ENCODE results near the gene A2ML1. TPM values are rescaled to one million over a fixed set of nuclear protein-coding genes. Genes with fewer than 3 reads are reported as not detected.

A2ML1 gene
- total and polyA plus RNA-seq, 7 donors, result 0.06 to 0.60 TPM; not detected in 5

GRCh38 chr12:8860165-8860961, 37.9 kb downstream of the A2ML1 start:
- no peaks in the 10 kb centered on the region for H3K36me3 ChIP-seq
- H3K27me3 ChIP-seq, result no peaks in the 10 kb centered on the region
- intact Hi-C loops (cut with DNase I), result loop anchor here (5.0 kb wide), 1 partner anchor 178 kb away; no protein-coding TSS in a partner anchor
- TF ChIP-seq, protein P1, sequence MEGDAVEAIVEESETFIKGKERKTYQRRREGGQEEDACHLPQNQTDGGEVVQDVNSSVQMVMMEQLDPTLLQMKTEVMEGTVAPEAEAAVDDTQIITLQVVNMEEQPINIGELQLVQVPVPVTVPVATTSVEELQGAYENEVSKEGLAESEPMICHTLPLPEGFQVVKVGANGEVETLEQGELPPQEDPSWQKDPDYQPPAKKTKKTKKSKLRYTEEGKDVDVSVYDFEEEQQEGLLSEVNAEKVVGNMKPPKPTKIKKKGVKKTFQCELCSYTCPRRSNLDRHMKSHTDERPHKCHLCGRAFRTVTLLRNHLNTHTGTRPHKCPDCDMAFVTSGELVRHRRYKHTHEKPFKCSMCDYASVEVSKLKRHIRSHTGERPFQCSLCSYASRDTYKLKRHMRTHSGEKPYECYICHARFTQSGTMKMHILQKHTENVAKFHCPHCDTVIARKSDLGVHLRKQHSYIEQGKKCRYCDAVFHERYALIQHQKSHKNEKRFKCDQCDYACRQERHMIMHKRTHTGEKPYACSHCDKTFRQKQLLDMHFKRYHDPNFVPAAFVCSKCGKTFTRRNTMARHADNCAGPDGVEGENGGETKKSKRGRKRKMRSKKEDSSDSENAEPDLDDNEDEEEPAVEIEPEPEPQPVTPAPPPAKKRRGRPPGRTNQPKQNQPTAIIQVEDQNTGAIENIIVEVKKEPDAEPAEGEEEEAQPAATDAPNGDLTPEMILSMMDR (IDR thresholded peaks at IDR 0.05), result peak in 3 of 4 experiments; percentile 33 to 61 (median 43)
- no peak for TF ChIP-seq POLR2A (IDR thresholded peaks at IDR 0.05)
- H3K27ac ChIP-seq, result no peak overlapping the region
- no peak overlapping the region for H3K4me3 ChIP-seq
- no peak for DNase-seq
- no peaks in the 10 kb centered on the region for H3K4me1 ChIP-seq
- WGBS, 2 donors, result 75 to 84% methylated on average over 10 of the region's 10 CpGs
- no peaks in the 10 kb centered on the region for H3K9me3 ChIP-seq

GRCh38 chr12:8866429-8866828, 44.0 kb downstream of the A2ML1 start:
- H3K4me3 ChIP-seq, result no peak overlapping the region
- no peak overlapping the region for H3K27ac ChIP-seq
- 57 to 72% methylated on average over 2 of the region's 2 CpGs for WGBS, 2 donors
- H3K36me3 ChIP-seq, result no peaks in the 10 kb centered on the region
- intact Hi-C loops (cut with DNase I), result no loop called here
- no peaks in the 10 kb centered on the region for H3K9me3 ChIP-seq
- DNase-seq, result no peak
- H3K4me1 ChIP-seq, result no peaks in the 10 kb centered on the region
- H3K27me3 ChIP-seq, result no peaks in the 10 kb centered on the region
- TF ChIP-seq, protein P1 (IDR thresholded peaks at IDR 0.05), result no peak
- TF ChIP-seq POLR2AphosphoS5 (IDR thresholded peaks at IDR 0.05), result no peak

DNA sequence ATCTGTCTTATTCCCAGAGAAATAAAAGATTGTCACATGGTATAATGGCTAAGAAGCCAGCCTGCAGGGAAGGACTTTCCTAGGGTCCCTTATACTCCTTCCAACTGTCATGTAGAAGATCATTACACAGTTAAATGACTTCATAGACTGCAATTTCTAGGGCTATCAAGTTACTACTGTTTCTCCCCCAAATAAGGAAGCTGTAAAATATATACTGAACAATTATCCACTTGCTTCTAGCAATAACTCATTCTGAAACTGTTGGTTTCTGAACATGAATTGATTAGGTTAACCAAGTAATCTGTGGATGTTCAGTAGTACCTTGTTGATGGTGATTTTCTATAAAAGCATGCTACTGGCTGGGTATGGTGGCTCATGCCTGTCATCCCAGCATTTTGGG, 44.6 kb downstream of the A2ML1 start:
- TF ChIP-seq POLR2A (IDR thresholded peaks at IDR 0.05) (no peak), POLR2AphosphoS5 (IDR thresholded peaks at IDR 0.05) (no peak), EP300 (IDR thresholded peaks at IDR 0.05) (no peak)
- TF ChIP-seq, protein P1 (IDR thresholded peaks at IDR 0.05), result no peak
- H3K4me3 ChIP-seq, result no peak overlapping the region
- H3K36me3 ChIP-seq, result no peaks in the 10 kb centered on the region
- H3K9me3 ChIP-seq, result no peaks in the 10 kb centered on the region
- H3K4me1 ChIP-seq, result no peaks in the 10 kb centered on the region
- DNase-seq, result no peak
- no peaks in the 10 kb centered on the region for H3K27me3 ChIP-seq
- intact Hi-C loops (cut with DNase I), result no loop called here
- H3K27ac ChIP-seq, result no peak overlapping the region

- no peaks in the 10 kb centered on the region for H3K9me3 ChIP-seq
- DNase-seq, result no peak
- intact Hi-C loops (cut with DNase I), result no loop called here
- H3K4me3 ChIP-seq, result no peak overlapping the region
- WGBS, 2 donors, result 90% methylated on average over 6 of the region's 6 CpGs
- no peak overlapping the region for H3K27ac ChIP-seq
- no peak for TF ChIP-seq POLR2AphosphoS5 (IDR thresholded peaks at IDR 0.05)
- no peak for TF ChIP-seq POLR2A (IDR thresholded peaks at IDR 0.05)
- TF ChIP-seq, protein P1 (IDR thresholded peaks at IDR 0.05), result no peak
- TF ChIP-seq EP300 (IDR thresholded peaks at IDR 0.05), result no peak
- no peaks in the 10 kb centered on the region for H3K4me1 ChIP-seq
- no peaks in the 10 kb centered on the region for H3K27me3 ChIP-seq
- no peaks in the 10 kb centered on the region for H3K36me3 ChIP-seq
These were observed 45.4 kb downstream of the A2ML1 start for GRCh38 chr12:8867786-8868185.

- H3K36me3 ChIP-seq, result no peaks in the 10 kb centered on the region
- intact Hi-C loops (cut with DNase I), result no loop called here
- no peaks in the 10 kb centered on the region for H3K9me3 ChIP-seq
- no peak overlapping the region for H3K27ac ChIP-seq
- TF ChIP-seq EP300 (IDR thresholded peaks at IDR 0.05) (no peak), POLR2A (IDR thresholded peaks at IDR 0.05) (no peak), POLR2AphosphoS5 (IDR thresholded peaks at IDR 0.05) (no peak)
- TF ChIP-seq, protein P1 (IDR thresholded peaks at IDR 0.05), result no peak
- no peak overlapping the region for H3K4me3 ChIP-seq
- no peaks in the 10 kb centered on the region for H3K4me1 ChIP-seq
- 51 to 79% methylated on average over 1 of the region's 1 CpG for WGBS, 2 donors
- DNase-seq, result no peak
- H3K27me3 ChIP-seq, result no peaks in the 10 kb centered on the region
These were observed 48.2 kb downstream of the A2ML1 start for GRCh38 chr12:8870586-8870985.
